CD4-positive, CD25-positive, alpha-beta regulatory T cell (primary cell): ENCODE measurements around the gene SIPA1L3. TPM values are rescaled to one million over a fixed set of nuclear protein-coding genes. Genes with fewer than 3 reads are reported as not detected.

Experiments
- ATAC-seq, 2 donors: fragments of 150-1000 bp; cut with Tn5 transposase; one replicate each; pipeline ENCODE4 v1.10.0; 2021; ENCODE audit warnings: low read depth in 2 of 2, moderate number of reproducible peaks in 2 of 2, moderate library complexity in 1 of 2
- DNase-seq, 3 donors: peaks; one replicate each; pipeline versions ENCODE4 v3.0.0 to v3.0.0-alpha.2; 2012 to 2022; ENCODE audit warnings: mixed read lengths in 1 of 3
- H3K27ac ChIP-seq: one replicate; pipeline ENCODE4 v1.7.0; 2013; ENCODE audit warnings: mild to moderate bottlenecking, low read length; ENCODE audit not compliant: insufficient read depth, poor library complexity, severe bottlenecking
- H3K27me3 ChIP-seq: one replicate; pipeline ENCODE4 v1.7.0; 2013; ENCODE audit warnings: low read length; ENCODE audit not compliant: control insufficient read depth, insufficient read depth
- H3K36me3 ChIP-seq: one replicate; pipeline ENCODE4 v1.7.0; 2013; ENCODE audit warnings: mild to moderate bottlenecking, low read length, moderate library complexity; ENCODE audit not compliant: control insufficient read depth, insufficient read depth
- H3K4me1 ChIP-seq: 2 replicates; pipeline ENCODE4 v1.7.0; 2013; ENCODE audit warnings: mild to moderate bottlenecking, low read length; ENCODE audit not compliant: insufficient read depth, control insufficient read depth, poor library complexity, severe bottlenecking
- H3K4me3 ChIP-seq: one replicate; pipeline ENCODE4 v1.7.0; 2013; ENCODE audit warnings: low read depth, mild to moderate bottlenecking, low read length, moderate library complexity
- H3K9me3 ChIP-seq, 2 experiments: 1 replicate in 1 of 2; 2 replicates in 1 of 2; pipeline ENCODE4 v1.7.0; 2013; ENCODE audit warnings: low read length in 2 of 2, mild to moderate bottlenecking in 1 of 2, moderate library complexity in 1 of 2; ENCODE audit not compliant: control insufficient read depth in 2 of 2
- H3K27ac Mint-ChIP-seq, 3 donors: one replicate each; pipeline ENCODE4 v1.8.0; 2020 to 2022; ENCODE audit warnings: mild to moderate bottlenecking in 3 of 3, mixed read lengths in 3 of 3, moderate library complexity in 2 of 3
- H3K27me3 Mint-ChIP-seq: one replicate; pipeline ENCODE4 v1.8.0; 2022; ENCODE audit warnings: mild to moderate bottlenecking, mixed read lengths
- H3K36me3 Mint-ChIP-seq: one replicate; pipeline ENCODE4 v1.8.0; 2020; ENCODE audit warnings: mixed read lengths
- H3K4me1 Mint-ChIP-seq, 4 donors: one replicate each; pipeline ENCODE4 v1.8.0; 2020 to 2022; ENCODE audit warnings: mixed read lengths in 4 of 4, mild to moderate bottlenecking in 1 of 4
- H3K4me3 Mint-ChIP-seq, 4 donors: one replicate each; pipeline ENCODE4 v1.8.0; 2020 to 2022; ENCODE audit warnings: mild to moderate bottlenecking in 4 of 4, mixed read lengths in 4 of 4, moderate library complexity in 3 of 4
- H3K9me3 Mint-ChIP-seq, 7 donors: one replicate each; pipeline ENCODE4 v1.8.0; 2020 to 2022; ENCODE audit warnings: mixed read lengths in 7 of 7, mild to moderate bottlenecking in 3 of 7, moderate library complexity in 2 of 7
- polyA plus RNA-seq, 4 donors: library from polyadenylated mRNA; unstranded; fragments of 300-500 nt; fragmentation: Illumina TruSeq; gene quantifications; one replicate each; pipeline ENCODE4 v1.2.3, GENCODE V29; 2021
- total RNA-seq: library from RNA; stranded (reverse); gene quantifications from one replicate; pipeline ENCODE4 v1.2.3, GENCODE V29; 2022

Gene SIPA1L3
- total and polyA plus RNA-seq, 5 donors from 2014 or later: 0.41 to 27.6 (median 1.7) TPM

DNA sequence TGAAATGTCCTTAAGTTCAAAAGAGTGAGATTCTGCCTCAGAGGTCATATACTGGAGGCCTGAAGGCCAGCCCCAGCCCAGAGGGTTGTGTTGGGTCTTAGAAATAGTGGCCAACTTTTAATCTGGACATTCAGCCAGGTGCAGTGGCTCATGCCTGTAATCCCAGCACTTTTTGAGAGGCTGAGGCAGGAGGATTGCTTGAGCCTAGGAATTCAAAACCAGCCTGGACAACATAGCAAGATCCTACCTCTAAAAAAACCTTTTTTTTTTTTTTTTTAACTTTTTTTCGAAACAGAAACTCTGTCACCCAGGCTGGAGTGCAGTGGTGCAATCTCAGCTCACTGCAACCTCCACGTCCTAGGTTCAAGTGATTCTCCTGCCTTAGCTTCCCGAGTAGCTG is 301.6 kb downstream of the SIPA1L3 start:
- Histone ChIP-seq H3K4me1 (peaks cover 14% of the 10 kb centered on the region), H3K27ac (no peak overlapping the region), H3K36me3 (no peaks in the 10 kb centered on the region), H3K27me3 (no peaks in the 10 kb centered on the region), H3K4me3 (no peak overlapping the region), H3K9me3 (no peaks in the 10 kb centered on the region)
- no peak for ATAC-seq
- DNase-seq: no peak
- H3K27me3 Mint-ChIP-seq: peaks cover 33% of the 10 kb centered on the region
- H3K9me3 Mint-ChIP-seq: no peaks in the 10 kb centered on the region
- H3K4me3 Mint-ChIP-seq: no peak overlapping the region
- peaks cover 0 to 14% (median 3%) of the 10 kb centered on the region in 4 donors for H3K4me1 Mint-ChIP-seq
- peaks cover 11% of the 10 kb centered on the region for H3K36me3 Mint-ChIP-seq
- no peak overlapping the region for H3K27ac Mint-ChIP-seq

DNA sequence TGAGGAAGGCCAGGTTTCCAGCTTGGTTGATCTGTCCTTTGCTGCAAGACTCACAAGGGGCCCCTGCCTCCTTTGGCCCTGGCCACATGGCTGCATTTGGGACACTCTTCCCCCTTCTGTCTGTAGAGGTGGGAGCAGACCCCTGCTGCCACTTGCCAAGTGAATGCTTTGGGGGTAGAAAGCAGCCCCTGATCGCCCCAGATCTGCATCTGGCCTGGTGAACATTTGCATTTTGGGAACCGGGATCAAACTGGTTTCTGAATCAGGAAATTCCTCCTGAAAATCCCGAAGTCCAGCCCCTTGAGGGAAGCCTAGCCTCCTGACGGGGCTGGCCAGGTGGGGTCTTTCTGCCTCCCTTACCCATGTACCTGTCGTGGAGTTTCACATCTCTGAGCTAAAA is 302.1 kb downstream of the SIPA1L3 start:
- Mint-ChIP-seq H3K36me3 (peaks cover 11% of the 10 kb centered on the region), H3K4me3 (no peak overlapping the region), H3K4me1 (peaks cover 0 to 20% (median 7%) of the 10 kb centered on the region in 4 donors), H3K9me3 (peaks cover 0 to 3% (median 0%) of the 10 kb centered on the region in 7 donors), H3K27ac (no peak overlapping the region), H3K27me3 (peaks cover 39% of the 10 kb centered on the region)
- Histone ChIP-seq H3K9me3 (no peaks in the 10 kb centered on the region), H3K27me3 (no peaks in the 10 kb centered on the region), H3K4me1 (peaks cover 20% of the 10 kb centered on the region), H3K4me3 (no peak overlapping the region), H3K27ac (no peak overlapping the region), H3K36me3 (no peaks in the 10 kb centered on the region)
- no peak for ATAC-seq
- DNase-seq: no peak

DNA sequence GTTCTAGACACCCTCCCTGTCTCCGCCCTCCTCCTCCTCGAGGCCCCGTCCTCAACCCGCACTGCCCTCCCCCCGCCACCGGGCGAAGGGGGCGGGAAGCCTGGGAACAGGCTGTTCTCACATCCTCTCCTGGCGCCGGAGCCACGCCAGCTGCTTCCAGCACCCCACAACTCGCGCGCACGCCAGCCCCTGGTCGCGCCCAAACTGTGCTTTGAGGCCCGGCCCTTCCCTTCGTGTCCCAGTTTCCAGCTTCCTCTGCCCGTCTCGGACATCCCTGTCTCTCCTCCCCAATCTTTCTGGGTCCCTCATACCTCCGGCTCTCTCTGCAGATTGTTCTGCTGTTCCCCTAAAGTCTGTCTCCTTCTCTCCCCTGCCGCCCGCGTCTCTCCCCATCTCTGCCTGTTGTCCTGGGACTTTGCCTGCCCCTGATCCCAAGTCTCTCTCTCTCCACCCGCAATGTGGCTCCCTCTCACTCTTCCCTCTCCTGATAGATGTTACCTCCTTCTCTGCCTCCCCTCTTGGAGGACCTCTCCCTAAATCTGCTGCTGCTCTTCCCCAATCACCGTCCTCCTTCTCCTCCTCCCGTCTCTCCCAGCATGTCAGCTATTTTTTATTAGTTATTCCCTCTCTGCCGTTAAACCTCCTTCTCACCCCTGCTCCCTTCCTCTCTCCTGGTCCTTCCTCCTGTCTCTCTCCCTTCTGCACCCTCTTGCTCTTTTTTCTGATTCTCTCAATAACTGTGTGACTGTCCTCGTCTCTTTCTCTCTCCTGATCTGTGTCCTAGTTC is 302.9 kb downstream of the SIPA1L3 start:
- Histone ChIP-seq H3K27me3 (no peaks in the 10 kb centered on the region), H3K36me3 (no peaks in the 10 kb centered on the region), H3K9me3 (no peaks in the 10 kb centered on the region), H3K4me3 (no peak overlapping the region), H3K27ac (no peak overlapping the region), H3K4me1 (peaks cover 21% of the 10 kb centered on the region)
- Mint-ChIP-seq H3K4me3 (peak overlapping the region in 1 of 4 donors; percentile 17), H3K27me3 (peaks cover 45% of the 10 kb centered on the region), H3K36me3 (peaks cover 10% of the 10 kb centered on the region), H3K9me3 (peaks cover 0 to 3% (median 0%) of the 10 kb centered on the region in 7 donors), H3K4me1 (peaks cover 0 to 24% (median 11%) of the 10 kb centered on the region in 4 donors), H3K27ac (no peak overlapping the region)
- ATAC-seq: no peak
- DNase-seq: no peak

DNA sequence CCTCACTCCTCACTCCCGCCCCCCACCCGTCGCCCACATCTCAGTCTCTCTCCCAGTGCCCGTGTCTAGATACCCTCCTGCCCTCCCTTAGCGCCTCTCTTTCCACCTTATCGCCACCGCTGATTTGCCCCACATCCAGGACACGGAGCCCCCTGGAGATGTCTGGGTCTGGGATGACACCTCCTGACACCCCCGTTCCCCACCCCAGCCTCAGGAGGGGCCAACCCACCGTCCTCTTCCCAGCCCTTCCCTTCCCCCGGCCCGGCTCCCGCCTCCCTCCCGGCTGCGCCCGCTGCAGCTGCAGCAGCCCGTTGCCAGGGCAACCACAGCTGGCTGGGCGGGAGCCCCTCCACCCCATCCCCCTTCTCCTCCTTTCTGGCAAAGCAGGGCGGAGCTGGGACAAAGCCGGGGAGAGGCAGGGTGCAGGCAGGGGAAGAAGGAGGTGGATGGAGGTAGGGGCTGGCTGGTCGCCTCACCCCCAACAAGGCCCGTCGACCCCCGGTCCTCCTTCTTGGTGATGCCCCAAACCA is 303.5 kb downstream of the SIPA1L3 start:
- H3K27ac ChIP-seq: no peak overlapping the region
- DNase-seq: no peak
- H3K4me1 ChIP-seq: peaks cover 21% of the 10 kb centered on the region
- Mint-ChIP-seq H3K9me3 (peaks cover 0 to 3% (median 0%) of the 10 kb centered on the region in 7 donors), H3K4me3 (peak overlapping the region in 1 of 4 donors; percentile 17), H3K27ac (no peak overlapping the region), H3K27me3 (peaks cover 46% of the 10 kb centered on the region), H3K36me3 (peaks cover 8% of the 10 kb centered on the region), H3K4me1 (peaks cover 0 to 24% (median 11%) of the 10 kb centered on the region in 4 donors)
- H3K9me3 ChIP-seq: no peaks in the 10 kb centered on the region
- H3K4me3 ChIP-seq: no peak overlapping the region
- H3K27me3 ChIP-seq: no peaks in the 10 kb centered on the region
- no peaks in the 10 kb centered on the region for H3K36me3 ChIP-seq
- no peak for ATAC-seq

DNA sequence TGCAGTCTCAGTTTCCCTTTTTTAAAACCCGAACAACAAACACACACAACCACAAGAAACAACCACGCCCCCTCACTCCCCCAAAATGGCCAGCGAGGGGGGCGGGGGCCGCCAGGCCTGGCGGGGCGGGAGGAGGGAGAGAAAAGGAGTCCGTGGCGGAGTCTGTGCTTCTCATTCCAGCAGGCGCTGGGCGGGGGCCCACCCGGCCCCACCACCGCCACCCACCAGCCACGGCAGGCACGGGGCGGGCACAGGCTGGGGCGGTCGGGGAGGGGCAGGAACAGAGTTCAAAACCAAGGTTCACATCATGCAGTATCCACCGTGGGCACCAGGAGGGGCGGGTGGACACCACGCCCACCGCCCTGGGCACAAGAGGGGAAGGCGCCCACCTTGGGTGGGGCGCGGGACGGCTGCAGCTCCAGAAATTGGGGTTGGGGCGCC is 304.2 kb downstream of the SIPA1L3 start:
- DNase-seq (no peak), ATAC-seq (no peak)
- no peak overlapping the region for H3K27ac ChIP-seq
- no peaks in the 10 kb centered on the region for H3K36me3 ChIP-seq
- peaks cover 52% of the 10 kb centered on the region for H3K27me3 Mint-ChIP-seq
- H3K27me3 ChIP-seq: no peaks in the 10 kb centered on the region
- peaks cover 21% of the 10 kb centered on the region for H3K4me1 ChIP-seq
- H3K4me1 Mint-ChIP-seq: peaks cover 0 to 24% (median 11%) of the 10 kb centered on the region in 4 donors
- H3K9me3 Mint-ChIP-seq: peaks cover 0 to 3% (median 0%) of the 10 kb centered on the region in 7 donors
- no peak overlapping the region for H3K27ac Mint-ChIP-seq
- no peak overlapping the region for H3K4me3 ChIP-seq
- H3K4me3 Mint-ChIP-seq: no peak overlapping the region
- H3K36me3 Mint-ChIP-seq: peaks cover 8% of the 10 kb centered on the region
- no peaks in the 10 kb centered on the region for H3K9me3 ChIP-seq

DNA sequence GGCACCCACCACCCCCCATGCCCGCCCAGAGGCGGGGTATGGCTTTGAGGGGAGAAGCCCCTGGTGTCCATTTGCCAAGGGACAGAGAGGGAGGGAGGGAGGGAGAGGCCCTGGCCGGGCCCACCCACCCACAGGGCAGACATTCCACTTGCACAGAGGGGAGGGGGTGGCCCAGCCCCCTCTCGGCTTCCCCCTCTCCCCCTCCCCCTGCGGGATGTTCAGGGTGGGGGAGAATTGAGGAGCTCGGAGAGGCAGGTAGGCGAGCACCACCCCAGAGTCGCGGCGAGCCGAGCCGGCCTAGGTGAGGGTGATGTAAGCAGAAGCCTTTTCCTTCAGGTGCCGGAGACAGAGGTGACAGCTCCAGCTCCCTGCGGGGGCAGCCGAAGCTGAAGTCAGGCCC is 304.8 kb downstream of the SIPA1L3 start:
- Mint-ChIP-seq H3K27me3 (peaks cover 52% of the 10 kb centered on the region), H3K4me1 (peaks cover 0 to 24% (median 11%) of the 10 kb centered on the region in 4 donors)
- no peak for DNase-seq

DNA sequence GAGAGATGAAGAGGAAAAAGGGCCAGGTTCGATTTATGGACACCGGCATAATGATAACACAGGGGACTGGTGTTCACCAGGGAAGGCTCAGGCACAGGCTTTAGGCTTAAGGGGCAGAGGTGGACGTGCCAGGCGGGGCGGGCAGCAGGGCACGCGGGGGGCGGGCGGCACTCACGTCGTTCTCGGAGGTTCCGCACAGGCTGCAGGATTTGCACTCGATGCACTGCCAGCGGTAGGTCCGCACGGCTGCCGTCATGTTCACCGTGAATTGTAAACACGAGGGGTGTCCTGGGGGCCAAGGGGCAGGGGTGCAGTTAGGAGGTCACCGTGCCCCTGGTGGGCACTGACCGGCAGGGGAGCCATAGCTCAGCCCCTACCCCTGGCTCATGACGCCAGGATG is 306.5 kb downstream of the SIPA1L3 start:
- peaks cover 4% of the 10 kb centered on the region for H3K36me3 Mint-ChIP-seq
- H3K4me3 Mint-ChIP-seq: no peak overlapping the region
- peaks cover 52% of the 10 kb centered on the region for H3K27me3 Mint-ChIP-seq
- no peak overlapping the region for H3K4me3 ChIP-seq
- no peak overlapping the region for H3K27ac Mint-ChIP-seq
- ATAC-seq (no peak), DNase-seq (no peak)
- H3K4me1 ChIP-seq: peaks cover 24% of the 10 kb centered on the region
- H3K27ac ChIP-seq: no peak overlapping the region
- no peaks in the 10 kb centered on the region for H3K9me3 ChIP-seq
- peaks cover 0 to 24% (median 11%) of the 10 kb centered on the region in 4 donors for H3K4me1 Mint-ChIP-seq
- H3K27me3 ChIP-seq: no peaks in the 10 kb centered on the region
- H3K9me3 Mint-ChIP-seq: peaks cover 0 to 3% (median 0%) of the 10 kb centered on the region in 7 donors
- H3K36me3 ChIP-seq: no peaks in the 10 kb centered on the region

More for the DNA sequence above, 304.8 kb downstream of the SIPA1L3 start:
- H3K4me3 Mint-ChIP-seq: no peak overlapping the region
- H3K9me3 ChIP-seq: no peaks in the 10 kb centered on the region
- H3K9me3 Mint-ChIP-seq: peaks cover 0 to 3% (median 0%) of the 10 kb centered on the region in 7 donors
- no peak overlapping the region for H3K4me3 ChIP-seq
- ATAC-seq: no peak
- H3K27me3 ChIP-seq: no peaks in the 10 kb centered on the region
- no peaks in the 10 kb centered on the region for H3K36me3 ChIP-seq
- H3K4me1 ChIP-seq: peaks cover 21% of the 10 kb centered on the region
- H3K36me3 Mint-ChIP-seq: peaks cover 8% of the 10 kb centered on the region
- no peak overlapping the region for H3K27ac ChIP-seq
- no peak overlapping the region for H3K27ac Mint-ChIP-seq
